Right forelimb (tissue), 1 donor: ENCODE data around the gene MBNL1.

ENCODE experiments used
- DNase-seq: peaks from one replicate; pipeline ENCODE4 v3.0.0-alpha.2; 2018

MBNL1 gene

DNA sequence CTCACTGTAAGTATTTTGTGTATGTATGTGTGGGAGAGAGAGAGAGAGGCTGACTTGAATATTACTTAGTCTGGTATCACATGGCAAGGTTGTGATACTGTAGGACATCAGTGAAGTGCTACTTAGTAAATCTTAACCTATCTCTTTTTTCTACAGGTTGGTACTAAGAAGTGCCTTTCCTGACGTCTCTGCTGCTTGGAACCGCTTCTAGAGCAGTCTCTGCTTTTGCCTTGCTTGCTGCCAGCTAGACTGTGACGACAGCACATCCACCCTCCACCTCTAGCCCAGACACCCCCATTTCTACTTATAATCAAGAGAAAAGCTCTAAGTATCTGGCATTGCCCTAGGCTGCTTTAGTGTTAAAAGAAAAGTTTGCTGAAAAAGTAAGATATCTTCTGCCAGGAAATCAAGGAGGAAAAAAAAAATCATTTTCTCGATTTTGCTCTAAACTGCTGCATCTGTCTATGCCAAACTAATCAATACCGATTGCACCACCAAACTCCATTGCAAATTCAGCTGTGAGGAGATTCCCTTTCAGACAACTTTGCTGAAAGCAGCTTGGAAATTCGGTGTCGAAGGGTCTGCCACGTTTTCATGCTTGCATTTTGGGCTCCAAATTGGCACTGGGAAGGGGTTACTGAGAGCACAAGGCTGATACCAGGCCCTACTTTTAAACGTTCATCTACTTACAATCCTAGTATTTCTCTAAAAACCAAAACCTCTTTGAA lies 30.7 kb downstream of the MBNL1 start:
- no peak for DNase-seq

DNA sequence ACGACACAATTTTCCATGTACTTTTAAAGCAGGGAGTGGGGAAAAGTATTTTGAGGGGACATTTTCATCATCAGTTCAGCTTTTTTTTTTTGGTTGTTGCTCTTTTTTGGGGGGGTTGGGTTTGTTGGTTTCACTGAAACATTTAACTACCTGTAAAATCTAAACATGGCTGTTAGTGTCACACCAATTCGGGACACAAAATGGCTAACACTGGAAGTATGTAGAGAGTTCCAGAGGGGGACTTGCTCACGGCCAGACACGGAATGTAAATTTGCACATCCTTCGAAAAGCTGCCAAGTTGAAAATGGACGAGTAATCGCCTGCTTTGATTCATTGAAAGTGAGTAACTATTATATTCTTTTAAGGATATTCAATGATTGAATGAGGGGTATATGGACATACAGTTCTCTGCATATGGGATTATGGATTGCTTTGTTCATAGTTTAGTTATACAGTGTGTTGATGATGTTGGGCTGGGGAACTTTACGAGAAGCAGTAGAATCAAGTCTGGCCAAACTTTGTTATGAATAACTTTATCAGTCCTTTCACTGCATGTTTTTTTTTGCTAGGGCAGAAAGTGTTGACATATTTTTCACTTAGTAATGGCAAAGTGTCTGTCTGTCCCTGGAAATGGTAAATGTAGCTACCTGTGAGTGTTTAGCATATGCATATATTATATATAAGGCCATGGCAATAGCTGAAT lies 31.5 kb downstream of the MBNL1 start:
- no peak for DNase-seq

DNA sequence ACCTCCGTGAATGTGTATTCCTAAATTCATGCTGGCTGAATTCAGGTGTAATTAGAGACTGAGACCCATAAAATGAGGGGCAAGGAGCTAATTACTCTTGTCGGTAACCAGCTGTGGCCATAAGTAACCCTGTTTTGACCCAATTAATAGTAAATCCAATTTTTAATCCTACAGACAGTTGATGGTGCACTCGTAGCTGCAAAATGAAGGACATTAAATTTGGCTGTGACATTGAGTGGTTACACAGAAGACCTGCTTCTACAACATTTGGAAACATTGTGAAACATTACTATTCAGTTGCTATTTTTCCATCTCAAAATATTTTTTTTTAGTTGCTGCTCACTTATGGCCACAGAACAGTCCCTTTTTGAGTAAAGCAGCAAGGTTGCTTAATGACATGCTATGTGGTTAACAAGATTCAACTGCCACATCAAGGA lies 33.0 kb downstream of the MBNL1 start:
- no peak for DNase-seq

DNA sequence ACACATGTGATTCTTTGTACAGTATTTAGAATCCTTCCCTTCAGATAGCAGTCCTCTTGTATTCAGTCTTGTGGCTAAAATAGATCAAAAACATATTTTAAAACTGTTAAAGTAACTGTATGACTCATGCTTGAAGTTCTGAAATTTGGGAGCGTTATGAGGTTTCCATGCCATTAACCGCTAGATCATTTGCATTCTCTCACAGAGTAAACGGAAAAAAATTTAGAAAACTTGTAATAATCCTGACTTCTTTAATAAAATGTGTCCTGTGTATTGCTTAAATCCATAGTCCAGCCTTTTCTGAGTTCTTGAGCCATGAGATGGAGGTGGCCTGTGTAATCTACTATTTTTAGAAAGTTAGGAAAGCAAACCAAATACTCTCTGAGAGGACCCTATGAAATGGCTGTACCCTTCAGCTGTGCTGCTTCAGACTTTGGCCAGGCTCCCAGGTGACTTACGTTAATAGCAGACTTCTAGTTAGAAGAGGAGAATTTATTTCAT lies 33.8 kb downstream of the MBNL1 start:
- DNase-seq: no peak

DNA sequence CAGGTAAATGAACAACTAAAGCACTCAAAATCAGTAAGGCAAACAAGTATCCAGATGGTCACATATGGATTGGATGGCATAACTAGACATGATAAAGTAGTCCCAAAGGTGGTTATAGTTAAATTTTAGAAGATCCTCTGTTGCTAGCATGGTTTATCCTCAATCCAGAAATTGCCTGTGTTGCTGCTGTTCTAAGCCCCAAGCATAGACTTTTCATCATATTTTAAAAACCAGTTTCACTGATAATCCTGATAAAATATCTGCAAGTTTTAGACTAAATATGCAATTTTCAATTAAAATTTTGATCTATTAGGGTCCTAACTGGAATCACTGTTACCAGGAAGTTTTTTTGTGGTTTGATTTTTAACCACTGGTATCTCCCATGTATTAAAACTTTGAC lies 35.4 kb downstream of the MBNL1 start:
- no peak for DNase-seq

DNA sequence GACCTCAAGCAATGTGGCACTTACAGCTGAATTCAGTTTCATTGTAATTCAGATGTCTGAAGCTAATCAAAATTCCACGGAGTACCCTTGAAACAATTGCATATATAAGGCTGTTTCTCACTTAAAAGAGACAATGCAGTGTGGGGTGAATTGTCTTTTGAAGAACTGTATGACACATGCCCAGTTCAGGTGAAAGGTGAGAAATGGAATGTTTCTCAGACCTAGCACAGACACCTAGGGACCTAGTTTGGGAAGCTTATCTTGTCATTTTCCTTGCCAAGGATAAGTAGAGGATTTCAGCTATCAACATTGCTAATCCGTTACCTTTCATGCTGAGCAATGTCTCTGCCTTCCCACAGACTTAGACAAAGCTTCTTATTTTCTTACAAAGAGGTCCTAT lies 36.3 kb downstream of the MBNL1 start:
- DNase-seq: no peak

DNA sequence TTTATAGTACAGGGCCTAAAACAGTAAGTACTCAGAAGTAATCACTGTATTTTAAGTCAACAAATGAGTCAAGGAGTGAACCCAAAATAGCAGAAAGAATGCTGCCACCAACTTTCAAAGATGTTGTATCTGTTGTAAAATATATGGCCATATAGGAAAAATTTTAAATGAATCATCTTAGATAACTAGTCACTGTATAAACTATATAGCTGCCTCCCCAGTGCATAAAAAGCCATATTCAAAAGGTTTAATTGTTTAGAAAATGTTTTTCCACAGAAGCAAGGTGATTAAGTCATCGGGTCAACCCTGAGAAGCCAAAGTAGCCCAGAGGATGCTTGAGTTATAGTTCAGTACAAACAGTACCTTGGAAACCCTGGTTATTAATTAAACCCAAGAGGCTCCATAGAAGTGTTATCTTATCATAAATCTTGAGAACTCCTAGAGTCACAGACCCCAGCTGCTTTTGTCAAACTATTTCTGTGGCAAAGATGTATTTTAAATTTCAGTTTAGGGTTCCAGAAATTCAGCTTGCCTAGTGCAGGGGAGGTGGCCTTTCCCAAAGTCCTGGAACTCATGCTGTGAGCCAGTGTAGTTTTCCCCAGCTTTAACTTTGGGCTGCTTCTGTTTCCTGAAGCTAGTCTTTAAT lies 39.2 kb downstream of the MBNL1 start:
- no peak for DNase-seq

DNA sequence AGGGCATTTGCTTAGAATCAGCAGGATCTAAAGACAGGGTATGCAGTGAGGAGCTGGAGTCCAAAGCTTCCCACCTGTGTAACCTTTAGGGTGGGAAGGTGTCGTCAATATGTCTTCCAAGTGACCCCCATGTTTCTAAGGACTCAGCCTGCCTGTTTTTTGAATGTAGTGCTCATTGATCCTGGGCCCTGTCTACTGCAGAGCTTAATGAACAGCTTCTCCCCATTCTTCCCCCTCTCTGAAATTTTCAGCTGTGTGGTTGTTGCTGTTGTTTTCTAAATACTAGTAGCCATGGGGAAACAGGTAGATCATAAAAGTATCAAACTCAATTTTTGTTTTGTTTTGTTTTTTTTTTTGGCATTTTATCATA lies 39.7 kb downstream of the MBNL1 start:
- DNase-seq: no peak

DNA sequence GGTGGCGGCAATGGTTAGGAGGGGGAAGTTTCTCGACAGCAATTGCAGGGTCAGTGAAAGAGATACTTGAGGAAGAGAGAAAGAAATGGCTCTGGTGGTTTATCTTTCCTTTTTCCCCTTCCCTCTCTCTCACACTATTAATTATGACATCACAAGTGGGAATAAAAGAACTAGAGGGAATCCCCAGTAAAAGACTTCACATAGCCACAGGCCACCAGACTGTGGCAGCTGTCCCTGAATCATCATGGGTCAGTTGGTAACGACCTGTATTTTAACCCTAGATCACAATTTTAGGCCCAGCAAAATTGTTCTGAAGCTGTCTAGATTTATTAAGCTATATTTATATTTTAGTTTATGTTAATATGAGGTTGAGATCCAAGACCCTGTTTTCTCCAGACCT lies 40.3 kb downstream of the MBNL1 start:
- DNase-seq: no peak

DNA sequence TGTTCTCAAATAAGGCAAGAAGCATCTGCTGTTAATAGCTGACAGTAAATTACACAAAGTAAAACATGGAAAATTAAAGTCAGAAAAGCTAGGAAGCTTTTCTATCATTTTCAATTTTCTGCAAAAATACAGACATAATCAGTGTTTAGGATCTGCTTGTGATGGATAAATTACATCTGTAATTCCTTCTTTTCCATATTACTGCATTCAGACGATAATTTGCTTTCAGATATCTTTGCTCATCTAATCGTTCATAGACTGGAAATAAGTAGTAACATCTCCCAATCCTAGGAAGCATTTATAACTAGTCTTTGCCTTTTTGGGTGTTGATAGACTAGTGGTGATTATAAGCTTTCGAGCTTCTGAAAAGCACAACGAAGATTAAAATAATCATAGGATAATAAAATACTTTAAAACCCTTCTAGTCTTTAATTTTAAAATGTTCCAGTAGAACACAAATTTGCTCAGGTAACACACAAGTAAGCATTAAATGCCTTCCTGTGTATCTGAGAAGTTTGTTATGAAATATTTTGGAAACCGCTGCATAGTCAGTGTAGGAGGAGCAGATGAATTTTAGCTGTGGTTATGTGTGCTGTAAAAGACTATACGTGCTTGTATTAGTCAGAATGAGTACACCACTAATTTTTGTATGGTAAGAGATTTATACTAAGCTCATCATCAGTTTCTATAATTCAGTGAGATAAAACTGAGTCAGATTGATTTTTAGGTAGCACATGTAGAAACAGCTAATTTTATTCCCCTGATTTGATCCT lies 41.0 kb downstream of the MBNL1 start:
- no peak for DNase-seq

DNA sequence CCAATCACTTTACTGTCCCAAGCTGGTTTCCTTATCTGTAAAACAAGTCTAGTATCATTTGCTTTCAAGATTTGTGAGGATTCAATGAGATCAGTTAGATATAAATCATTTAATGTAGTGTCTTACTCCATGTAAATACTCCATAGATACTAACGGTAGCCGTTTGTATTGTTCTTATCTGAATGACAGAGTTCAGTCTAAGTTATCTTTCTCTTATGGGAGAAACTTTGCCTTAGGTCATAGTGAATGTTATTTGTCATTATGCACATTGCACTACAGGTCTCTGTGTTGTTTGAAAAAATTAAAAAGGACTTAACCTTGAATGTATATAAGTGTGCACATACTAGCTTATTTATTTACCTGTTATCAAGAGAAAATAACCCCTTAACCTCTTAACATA lies 44.7 kb downstream of the MBNL1 start:
- DNase-seq: no peak

DNA sequence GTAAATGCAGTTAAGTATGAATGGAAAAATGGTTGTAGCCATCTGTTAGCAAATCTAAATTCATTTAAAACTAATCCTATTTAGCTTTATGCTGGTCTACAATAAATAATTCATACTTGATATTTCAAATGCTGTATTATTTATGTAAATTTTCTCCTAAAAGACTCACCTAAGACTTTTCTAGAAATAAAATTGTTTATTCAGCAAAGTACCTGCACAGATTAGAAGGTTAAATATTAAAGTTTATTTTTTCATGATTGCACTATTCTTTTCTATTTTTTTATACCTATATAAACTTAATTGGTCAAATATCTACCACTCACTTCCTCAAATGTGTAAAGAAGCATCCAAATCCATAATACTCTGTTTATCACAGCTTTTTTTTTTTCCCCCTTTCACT lies 45.2 kb downstream of the MBNL1 start:
- DNase-seq: no peak

DNA sequence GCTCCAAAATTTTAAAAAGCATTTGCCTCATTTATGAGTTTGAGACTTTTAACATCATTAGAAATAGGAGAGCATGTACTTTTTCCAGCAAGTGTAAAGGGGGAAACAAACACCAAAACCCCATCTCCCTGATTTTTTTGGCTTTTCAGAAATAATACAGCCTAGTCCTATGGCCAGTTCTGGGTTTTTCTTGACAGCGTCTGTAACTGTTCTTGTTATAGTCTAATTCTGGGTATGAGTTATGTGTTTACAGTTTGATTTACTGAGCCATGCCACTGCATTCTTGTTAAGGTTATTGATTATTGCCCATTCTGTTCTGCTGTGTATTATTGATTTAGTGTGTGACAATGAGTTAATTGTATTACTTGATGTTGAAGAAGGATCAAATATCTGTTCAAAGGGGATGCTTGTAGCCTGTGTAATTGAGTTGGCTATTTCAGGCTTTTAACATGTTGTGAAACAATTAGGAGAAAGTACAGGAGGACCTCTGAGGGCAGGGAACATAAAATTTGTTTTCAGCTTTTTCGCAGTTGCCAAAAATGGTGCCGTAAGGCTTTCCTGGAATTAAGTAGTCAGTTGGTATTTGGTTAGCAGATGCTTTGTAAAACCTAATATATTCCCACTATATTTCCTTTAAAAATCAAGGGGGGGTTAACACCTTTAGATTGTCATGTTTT lies 46.1 kb downstream of the MBNL1 start:
- no peak for DNase-seq

DNA sequence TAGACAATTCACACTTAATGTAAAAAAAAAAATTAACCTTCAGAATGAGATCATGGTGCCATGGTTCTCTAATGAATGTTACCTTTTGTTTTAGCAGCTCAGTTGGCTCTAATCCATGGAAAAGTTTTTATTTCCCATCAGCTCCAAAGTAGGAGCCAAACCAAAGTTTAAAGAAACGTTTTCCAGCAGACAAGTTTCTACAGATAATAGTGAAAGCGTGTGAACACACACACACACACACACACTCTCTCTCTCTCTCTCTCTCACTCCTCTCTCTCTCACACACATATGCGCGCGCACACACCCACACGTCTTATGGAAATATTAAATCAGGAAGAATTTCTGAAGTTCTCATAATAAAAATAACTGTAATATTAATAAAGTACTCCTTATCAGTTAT lies 46.9 kb downstream of the MBNL1 start:
- DNase-seq: no peak

DNA sequence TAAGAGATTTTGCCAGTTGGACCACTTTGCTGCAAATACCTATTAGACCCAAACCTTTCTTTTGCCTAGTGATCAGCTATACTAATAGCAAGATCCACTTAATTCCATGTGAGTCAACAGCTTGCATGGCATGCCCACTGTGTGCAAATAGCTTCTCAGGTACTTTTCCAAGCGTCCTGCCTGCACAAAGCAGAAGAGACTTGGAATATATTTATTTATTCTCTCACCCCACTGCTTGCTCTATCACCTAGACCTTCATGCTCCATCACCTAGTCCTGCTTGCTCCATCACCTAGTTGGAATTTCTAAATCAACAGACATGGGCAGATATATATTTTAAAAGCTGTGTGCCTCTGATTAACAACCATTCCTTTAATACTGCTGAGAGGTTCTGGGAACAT lies 47.6 kb downstream of the MBNL1 start:
- DNase-seq: no peak

DNA sequence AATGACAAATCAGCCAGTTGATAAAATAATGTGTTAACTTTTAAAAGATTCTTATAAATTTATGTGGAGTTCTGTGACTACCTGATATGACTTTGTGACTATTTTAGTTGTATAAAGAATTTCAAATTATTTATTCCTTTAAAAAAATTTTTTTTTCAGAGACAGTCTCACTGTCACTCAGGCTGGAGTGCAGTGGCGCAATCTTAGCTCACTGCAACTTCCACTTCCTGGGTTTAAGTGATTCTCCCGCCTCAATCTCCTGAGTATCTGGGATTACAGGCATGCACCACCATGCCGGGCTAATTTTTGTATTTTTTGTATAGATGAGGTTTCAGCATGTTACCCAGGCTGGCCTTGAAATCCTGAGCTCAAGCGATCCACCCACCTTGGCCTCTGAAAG lies 48.5 kb downstream of the MBNL1 start:
- no peak for DNase-seq

DNA sequence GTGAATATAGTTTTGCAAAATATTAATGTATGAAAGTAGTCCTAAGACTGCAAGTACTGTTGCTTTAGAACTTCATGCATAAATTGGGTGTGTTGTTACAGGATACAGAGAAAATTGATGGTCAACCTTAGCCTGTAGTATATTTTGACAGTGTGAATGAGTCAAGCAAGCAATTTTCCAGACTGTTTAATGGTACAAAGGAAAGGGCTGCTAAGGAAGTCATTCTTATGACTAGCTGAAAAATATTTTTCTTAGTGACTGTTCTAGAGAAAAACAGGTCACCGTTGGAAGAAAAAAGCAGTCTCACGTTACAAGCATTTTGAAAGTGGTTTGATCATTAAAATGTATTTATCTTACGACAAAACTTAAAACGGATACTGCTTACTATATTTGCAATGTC lies 49.2 kb downstream of the MBNL1 start:
- no peak for DNase-seq

DNA sequence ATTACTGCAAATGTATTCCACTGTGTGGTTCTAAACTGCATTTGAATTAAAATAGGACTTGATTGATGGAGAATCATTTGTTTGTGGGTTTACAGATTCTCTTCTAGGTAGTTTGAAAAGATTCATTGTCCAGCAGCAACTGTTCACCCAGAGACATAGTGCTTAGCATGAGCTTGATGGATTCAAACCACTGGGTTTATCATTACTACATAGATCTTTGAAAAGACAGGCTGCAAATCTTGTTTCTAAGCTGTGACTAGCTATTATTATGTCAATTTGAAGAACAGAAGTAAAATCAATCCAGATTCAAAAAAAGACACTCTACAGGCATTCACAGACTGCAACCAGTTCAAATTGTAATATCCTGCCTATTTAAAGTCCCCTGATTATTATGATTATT lies 49.8 kb downstream of the MBNL1 start:
- DNase-seq: no peak

DNA sequence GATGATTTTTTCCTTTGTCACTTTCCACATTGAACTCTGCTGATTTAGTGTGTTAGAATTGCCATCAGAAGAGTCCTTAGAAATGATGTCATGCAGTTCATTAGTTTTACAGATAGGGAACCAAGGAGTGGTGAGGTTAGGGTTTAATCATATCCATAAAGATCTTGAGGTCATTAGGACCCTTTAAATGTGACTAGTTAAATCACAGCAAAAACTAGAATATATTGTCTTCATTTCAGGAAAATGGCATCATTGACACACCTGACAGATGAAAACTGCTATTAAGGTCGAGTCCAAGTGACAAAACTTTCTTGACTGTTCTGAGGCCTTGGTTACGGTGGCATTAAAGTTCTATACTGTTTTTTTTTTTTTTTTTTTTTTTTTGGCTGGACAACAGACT lies 50.5 kb downstream of the MBNL1 start:
- DNase-seq: no peak

DNA sequence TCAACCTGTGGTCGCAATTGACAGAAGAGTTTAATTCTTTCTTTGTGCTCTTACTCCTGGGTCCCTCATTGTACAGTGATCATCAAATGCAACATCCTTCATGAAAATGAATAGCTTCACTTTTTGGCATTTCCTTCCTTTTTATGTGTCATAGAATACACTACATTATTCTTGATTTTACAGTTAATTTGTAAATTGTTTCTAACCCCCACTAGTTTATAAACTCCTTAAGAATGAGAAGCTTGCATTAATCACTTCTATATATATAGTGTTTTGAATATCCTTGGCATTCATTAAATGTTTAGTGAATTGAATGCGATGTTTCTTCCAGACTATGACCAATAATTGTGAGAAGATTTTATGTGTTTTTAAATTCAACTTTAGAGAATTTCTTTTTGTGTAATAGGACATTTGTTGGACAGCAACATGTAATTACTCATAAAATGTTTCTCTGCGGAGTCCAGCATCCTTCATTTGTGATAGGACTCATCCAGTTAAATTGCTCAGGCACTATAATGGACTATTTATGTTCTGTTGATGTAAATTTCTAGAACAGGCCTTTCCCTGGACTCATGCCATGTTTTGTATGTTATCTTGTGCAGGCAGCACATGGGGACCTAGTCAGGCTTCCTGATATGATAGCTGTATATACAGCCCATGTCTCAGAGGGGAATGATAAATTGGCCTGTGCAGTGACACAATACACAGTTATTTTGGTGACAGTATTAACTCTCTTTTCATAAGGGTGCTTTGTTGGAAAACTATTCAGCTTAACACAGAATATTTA lies 51.3 kb downstream of the MBNL1 start:
- no peak for DNase-seq

DNA sequence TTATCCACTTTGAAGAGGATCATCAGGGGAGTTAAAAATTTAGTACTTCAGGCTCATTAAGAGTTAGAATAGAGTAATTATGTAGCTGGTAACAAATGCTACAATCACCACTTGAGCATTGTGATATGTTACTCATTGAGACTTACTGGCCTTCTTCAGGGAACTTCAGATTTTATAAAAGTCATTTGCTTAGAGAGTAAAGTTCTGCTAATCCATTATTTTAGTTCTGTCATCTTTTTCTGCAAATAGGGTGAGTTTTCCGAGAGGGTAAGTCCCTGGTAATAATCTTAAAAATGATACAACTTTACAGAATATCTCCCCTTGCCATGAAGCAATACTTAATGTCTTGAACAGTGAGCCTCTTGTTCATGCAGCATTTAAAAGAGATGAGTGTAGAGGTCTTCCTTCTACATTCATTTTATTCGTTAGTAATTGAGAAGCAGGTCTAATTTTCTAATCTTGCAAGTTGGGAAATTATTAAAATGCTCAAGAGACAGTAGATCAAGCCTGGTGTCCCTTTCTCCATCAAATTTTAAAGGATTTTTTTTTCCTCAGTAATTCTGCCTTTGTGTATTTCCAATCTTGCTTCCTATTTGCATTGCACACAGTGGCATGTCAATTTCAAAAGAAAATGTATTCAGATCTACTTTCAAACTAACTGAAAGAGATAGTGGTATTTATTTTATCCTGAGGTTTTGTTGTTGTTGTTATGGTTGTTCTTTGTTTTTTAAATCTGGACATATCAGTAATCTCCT lies 52.6 kb downstream of the MBNL1 start:
- DNase-seq: no peak
